ENCODE data around the gene MAP3K12. TPM values are rescaled to one million over a fixed set of nuclear protein-coding genes. Genes with fewer than 3 reads are reported as not detected.

The MAP3K12 gene
- polyA plus RNA-seq, 3 donors, result 4.6 to 23.1 (median 8.6) TPM

DNA sequence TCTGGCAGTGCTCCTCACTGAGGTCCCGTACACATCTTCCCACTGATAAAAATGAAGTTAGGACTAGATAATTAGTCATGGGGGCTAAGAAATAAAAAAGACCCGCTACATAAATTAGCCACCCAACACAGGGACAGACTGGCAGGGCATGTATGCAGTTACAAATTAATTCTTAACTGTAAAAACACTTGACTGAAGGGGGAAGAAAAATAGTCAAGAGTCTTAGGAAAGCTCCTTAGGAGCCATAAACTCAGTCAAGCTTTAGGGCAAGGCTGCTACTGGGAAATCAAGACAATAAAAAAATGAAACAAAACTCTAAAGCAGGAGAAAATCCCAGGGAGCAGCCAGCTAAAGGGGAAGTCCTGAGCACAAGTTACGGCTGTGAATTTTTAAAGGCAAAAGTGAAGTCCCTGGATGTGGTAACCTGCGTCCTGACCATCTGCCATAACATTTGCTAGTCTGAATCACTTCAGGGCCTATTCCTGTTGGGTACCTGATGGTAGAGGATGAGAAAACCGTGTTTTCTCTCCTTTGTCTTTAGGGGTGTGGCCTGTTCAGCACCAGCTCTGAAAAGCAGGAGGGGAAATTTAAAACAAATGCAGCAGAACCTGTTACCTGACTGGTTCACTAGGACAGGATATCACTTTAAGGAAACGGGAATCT is 15.5 kb upstream of the MAP3K12 start:
- H3K27ac ChIP-seq (ENCODE audit: low read depth, low read length), result no peak overlapping the region
- WGBS, 3 donors, result 75 to 79% (median 78%) methylated on average over 6 of the region's 6 CpGs

- H3K27ac ChIP-seq (ENCODE audit: low read depth, low read length), result no peak overlapping the region
- WGBS, 3 donors, result 59 to 87% (median 82%) methylated on average over 6 of the region's 6 CpGs
These were observed 14.6 kb upstream of the MAP3K12 start for GRCh38 chr12:53513712-53514410.

- WGBS, 3 donors, result 83 to 92% (median 91%) methylated on average over 9 of the region's 9 CpGs
- H3K27ac ChIP-seq (ENCODE audit: low read depth, low read length), result no peak overlapping the region
These were observed 11.0 kb upstream of the MAP3K12 start for GRCh38 chr12:53510181-53510812.

GRCh38 chr12:53508534-53509170 is 9.4 kb upstream of the MAP3K12 start:
- H3K27ac ChIP-seq (ENCODE audit: low read depth, low read length), result no peak overlapping the region

DNA sequence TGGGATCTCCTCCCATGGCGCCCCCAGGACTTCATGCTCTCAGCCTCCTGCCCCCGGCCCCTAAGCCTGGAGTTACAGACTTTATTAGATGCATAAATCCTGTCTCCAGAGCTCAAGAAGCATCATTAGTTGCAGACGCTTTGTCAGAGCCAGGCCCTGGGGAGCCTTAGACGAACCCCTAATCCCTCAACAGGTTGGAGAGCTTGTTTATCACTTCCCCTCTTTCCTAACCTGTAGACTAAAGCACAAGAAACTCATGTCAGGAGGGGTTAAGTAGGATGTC is 8.3 kb upstream of the MAP3K12 start:
- H3K27ac ChIP-seq (ENCODE audit: low read depth, low read length), result no peak overlapping the region
- 78 to 89% (median 85%) methylated on average over 4 of the region's 4 CpGs for WGBS, 3 donors

More at GRCh38 chr12:53508534-53509170, 9.4 kb upstream of the MAP3K12 start:
- WGBS, 3 donors, result 23 to 28% (median 26%) methylated on average over 7 of the region's 7 CpGs

- H3K27ac ChIP-seq (ENCODE audit: low read depth, low read length), result no peak within 1 kb of the TSS
- WGBS, 3 donors, result 83 to 90% (median 90%) methylated on average over 9 of the region's 9 CpGs
These were observed 7.8 kb upstream of the MAP3K12 start, which contains the start of gene NPFF for GRCh38 chr12:53506881-53507602. TSS of gene NPFF (minus strand) at chr12:53507484. CDS start at chr12:53507474, 10 bp downstream.

GRCh38 chr12:53506450-53506785 is 7.2 kb upstream of the MAP3K12 start:
- 17 to 69% (median 69%) methylated on average over 2 of the region's 2 CpGs for WGBS, 3 donors

GRCh38 chr12:53505555-53506449 is 6.5 kb upstream of the MAP3K12 start:
- 79 to 85% (median 84%) methylated on average over 16 to 19 of the region's 19 CpGs for WGBS, 3 donors
- no peak overlapping the region for H3K27ac ChIP-seq (ENCODE audit: low read depth, low read length)

More at GRCh38 chr12:53506450-53506785, 7.2 kb upstream of the MAP3K12 start:
- no peak overlapping the region for H3K27ac ChIP-seq (ENCODE audit: low read depth, low read length)

GRCh38 chr12:53505086-53505485 is 5.8 kb upstream of the MAP3K12 start:
- 80 to 91% (median 81%) methylated on average over 10 of the region's 10 CpGs for WGBS, 3 donors
- H3K27ac ChIP-seq (ENCODE audit: low read depth, low read length), result no peak overlapping the region

DNA sequence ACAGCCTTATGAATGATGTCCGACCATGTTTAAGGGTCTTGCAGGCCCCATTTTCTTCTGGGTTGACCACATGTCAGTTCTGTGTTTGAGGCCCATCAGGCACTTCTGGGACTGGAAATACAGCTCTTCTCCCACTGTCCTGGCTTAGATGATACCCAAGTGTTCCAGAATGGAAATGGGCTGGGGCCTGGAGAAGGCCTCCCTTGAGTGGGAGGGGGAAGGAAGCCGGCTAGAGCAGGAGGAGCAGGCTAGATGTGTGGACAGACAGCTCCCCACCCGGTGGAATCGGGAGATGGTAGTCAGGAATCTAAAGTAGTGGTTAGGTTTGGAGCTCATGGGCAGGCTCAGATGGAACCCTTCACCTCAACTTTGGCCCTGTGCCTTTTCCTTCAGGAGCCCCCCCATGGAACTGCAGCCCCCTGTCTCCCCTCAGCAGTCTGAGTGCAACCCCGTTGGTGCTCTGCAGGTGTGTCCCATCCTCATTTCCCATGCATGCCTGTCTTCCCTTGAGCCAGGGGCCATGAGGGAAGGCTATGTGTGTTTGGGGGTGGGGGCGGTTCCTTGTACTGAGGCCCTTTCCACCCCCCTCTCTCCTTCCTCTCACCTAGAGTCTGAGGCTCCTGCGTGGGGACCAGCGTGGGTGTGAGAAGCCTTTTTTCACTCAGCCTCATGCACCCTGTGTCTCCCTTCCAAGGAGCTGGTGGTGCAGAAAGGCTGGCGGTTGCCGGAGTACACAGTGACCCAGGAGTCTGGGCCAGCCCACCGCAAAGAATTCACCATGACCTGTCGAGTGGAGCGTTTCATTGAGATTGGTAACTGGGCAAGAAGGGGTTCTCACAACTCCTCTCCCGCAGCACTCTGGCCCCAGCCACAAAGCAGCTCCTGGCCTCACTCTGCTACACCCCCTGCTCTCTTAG is 5.0 kb upstream of the MAP3K12 start:
- 79 to 83% (median 81%) methylated on average over 14 of the region's 14 CpGs for WGBS, 3 donors
- no peak overlapping the region for H3K27ac ChIP-seq (ENCODE audit: low read depth, low read length)

DNA sequence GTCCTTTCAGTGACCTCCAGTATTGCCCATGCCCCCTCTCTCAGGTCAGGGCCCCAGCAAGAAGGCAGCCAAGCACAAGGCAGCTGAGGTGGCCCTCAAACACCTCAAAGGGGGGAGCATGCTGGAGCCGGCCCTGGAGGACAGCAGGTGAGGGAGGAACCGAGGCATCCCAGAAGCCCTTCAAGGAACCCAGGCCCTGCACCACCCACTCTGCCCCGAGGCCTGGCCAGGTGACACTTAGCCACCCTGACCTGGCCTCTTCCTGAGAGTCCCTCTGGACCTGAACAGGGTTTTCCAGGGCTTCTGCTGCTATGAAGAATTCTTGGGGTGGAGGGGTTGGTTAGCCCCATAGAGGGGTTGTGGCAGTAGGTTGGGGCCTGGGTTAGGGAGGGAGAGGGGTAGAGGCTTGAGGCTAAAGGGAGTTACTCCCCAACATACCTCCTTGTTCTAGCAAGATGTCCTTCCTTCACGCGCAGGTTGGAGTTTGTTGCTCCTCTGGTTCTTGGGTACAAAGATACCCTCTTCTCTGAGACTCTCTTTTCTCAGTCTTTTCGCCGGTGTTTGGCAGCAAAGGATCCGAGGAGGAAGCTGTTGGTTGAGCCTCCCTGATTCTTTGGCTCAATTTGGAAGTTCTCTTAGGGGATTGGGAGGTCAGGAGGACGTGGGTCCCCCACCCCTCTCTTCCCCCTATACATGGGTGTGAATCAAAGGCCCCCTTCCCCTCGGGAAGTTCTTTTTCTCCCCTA is 3.9 kb upstream of the MAP3K12 start:
- 70 to 80% (median 79%) methylated on average over 10 of the region's 10 CpGs for WGBS, 3 donors
- peak overlapping the region; percentile 1 for H3K27ac ChIP-seq (ENCODE audit: low read depth, low read length)

- no peak overlapping the region for H3K27ac ChIP-seq (ENCODE audit: low read depth, low read length)
- 50 to 60% (median 59%) methylated on average over 9 of the region's 9 CpGs for WGBS, 3 donors
These were observed 3.1 kb upstream of the MAP3K12 start for GRCh38 chr12:53502331-53502730.

GRCh38 chr12:53501615-53502181 is 2.4 kb upstream of the MAP3K12 start:
- H3K27ac ChIP-seq (ENCODE audit: low read depth, low read length), result no peak overlapping the region
- WGBS, 3 donors, result 55 to 61% (median 60%) methylated on average over 10 of the region's 10 CpGs

DNA sequence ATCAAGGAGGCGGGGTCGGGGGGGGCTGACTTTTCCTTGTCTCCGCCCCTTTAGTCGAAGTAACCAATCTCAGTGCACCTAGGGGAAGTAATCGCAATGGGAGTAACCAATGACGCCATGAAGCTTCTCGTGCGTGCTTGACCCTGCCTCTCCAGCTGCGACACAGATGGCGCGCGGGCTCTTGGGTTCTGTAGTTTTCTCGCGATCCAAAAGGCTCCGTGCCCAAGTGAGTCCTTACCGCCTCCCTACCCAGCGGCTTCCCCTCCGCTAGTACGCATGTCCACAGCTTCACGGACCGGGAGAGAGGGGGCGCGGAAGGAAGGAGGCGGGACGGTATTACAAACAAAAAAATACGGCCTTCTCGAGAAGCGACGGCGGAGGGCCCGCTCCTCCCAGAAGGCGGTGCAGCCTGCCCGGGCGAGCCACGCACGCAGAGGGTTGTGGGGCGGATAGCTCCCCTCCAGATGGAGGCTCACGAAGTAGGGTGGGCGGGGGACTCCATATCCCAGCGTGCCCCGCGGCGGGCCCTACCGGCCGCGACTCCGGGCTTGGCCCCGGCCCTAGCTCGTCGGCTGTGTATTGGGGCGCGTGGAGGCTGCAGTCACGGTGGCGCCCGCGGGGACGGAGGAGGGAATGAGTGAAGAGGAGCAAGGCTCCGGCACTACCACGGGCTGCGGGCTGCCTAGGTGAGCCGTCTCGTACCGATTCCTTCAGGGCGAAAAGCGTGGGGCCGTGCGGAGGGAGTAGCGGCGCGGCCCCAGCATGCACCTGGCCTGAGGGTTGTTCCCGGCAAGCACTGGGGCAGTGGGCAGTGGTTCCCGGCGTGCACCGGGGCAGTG is 1.7 kb upstream of the MAP3K12 start, which contains the start of gene TARBP2:
Gene TARBP2 (plus strand): TSS at position 508 of the 839 bp plus-strand sequence. CDS start 126 bp downstream, at position 634.
- peak within 1 kb of the TSS; percentile 90 for H3K27ac ChIP-seq (ENCODE audit: low read depth, low read length)
- 0 to 1% (median 0%) methylated on average over 66 to 74 of the region's 74 CpGs for WGBS, 3 donors
